PFSK-1 (cell line): ENCODE data around the gene PDCD10.

Source experiments
- FOXP2 ChIP-seq: optimal IDR thresholded peaks from 2 replicates; pipeline ENCODE3; 2011; ENCODE audit warnings: borderline replicate concordance, control low read depth, inconsistent platforms; ENCODE audit not compliant: insufficient read depth; ENCODE audit errors: extremely low read length, extremely low read depth
- POLR2AphosphoS5 ChIP-seq: IDR thresholded peaks from 2 replicates; pipeline ENCODE4 v1.6.1; 2012; ENCODE audit warnings: low read depth, mild to moderate bottlenecking, control low read depth, low read length, moderate library complexity
- SIN3A ChIP-seq: IDR thresholded peaks from 2 replicates; pipeline ENCODE4 v1.6.1; 2012; ENCODE audit warnings: mild to moderate bottlenecking, low read length, moderate library complexity, borderline replicate concordance; ENCODE audit not compliant: insufficient read depth
- TAF1 ChIP-seq: IDR thresholded peaks from 2 replicates; pipeline ENCODE4 v1.6.1; 2012; ENCODE audit warnings: low read length, control low read depth, borderline replicate concordance; ENCODE audit not compliant: insufficient read depth
- TF ChIP-seq, protein P1 (sequence below), 2 experiments: IDR thresholded peaks; 2 replicates each; pipeline versions ENCODE4 v1.6.1 to v1.8.0; 2011 to 2012; ENCODE audit warnings: low read depth in 2 of 2, low read length in 2 of 2, control low read depth in 1 of 2, inconsistent platforms in 1 of 2, mild to moderate bottlenecking in 1 of 2, moderate library complexity in 1 of 2; ENCODE audit not compliant: insufficient read depth in 1 of 2

Gene PDCD10

DNA sequence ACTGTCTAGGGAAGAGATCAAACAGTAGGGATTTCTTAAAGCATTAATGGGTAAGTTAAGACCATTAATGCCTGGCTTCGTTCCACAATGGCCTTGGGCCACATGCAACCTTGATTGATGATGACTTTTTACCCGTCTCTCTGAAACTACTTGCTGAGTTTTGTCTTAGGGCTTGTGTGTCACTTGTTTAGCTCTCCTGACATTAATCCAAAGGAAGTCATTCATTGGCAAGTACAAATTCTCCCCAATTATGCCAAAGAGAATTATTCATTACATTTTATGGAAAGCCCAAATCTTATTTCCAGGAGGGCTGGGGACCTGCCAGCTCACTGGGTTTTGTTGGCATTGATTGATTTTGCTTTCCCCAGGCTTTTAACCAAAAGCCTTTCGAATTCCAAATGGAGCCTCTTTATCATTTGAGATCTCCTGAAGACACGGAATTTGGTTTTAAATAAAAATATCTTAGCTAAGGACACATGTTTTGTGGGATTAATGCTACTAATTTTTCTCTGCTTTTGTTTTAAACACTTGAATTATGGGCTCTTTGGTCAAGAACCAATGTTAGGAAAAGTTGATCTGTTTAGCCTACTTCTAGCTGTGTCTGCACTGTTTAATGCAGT is 41.5 kb upstream of the PDCD10 start:
- TF ChIP-seq POLR2AphosphoS5 = no peak
- TF ChIP-seq TAF1 = no peak
- TF ChIP-seq, protein P1, sequence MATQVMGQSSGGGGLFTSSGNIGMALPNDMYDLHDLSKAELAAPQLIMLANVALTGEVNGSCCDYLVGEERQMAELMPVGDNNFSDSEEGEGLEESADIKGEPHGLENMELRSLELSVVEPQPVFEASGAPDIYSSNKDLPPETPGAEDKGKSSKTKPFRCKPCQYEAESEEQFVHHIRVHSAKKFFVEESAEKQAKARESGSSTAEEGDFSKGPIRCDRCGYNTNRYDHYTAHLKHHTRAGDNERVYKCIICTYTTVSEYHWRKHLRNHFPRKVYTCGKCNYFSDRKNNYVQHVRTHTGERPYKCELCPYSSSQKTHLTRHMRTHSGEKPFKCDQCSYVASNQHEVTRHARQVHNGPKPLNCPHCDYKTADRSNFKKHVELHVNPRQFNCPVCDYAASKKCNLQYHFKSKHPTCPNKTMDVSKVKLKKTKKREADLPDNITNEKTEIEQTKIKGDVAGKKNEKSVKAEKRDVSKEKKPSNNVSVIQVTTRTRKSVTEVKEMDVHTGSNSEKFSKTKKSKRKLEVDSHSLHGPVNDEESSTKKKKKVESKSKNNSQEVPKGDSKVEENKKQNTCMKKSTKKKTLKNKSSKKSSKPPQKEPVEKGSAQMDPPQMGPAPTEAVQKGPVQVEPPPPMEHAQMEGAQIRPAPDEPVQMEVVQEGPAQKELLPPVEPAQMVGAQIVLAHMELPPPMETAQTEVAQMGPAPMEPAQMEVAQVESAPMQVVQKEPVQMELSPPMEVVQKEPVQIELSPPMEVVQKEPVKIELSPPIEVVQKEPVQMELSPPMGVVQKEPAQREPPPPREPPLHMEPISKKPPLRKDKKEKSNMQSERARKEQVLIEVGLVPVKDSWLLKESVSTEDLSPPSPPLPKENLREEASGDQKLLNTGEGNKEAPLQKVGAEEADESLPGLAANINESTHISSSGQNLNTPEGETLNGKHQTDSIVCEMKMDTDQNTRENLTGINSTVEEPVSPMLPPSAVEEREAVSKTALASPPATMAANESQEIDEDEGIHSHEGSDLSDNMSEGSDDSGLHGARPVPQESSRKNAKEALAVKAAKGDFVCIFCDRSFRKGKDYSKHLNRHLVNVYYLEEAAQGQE (IDR thresholded peaks at IDR 0.05; ENCODE audit: insufficient read depth in 1 of 2, low read depth in 2 of 2, low read length in 2 of 2) = no peak
- TF ChIP-seq FOXP2 = no peak
- TF ChIP-seq SIN3A = no peak

DNA sequence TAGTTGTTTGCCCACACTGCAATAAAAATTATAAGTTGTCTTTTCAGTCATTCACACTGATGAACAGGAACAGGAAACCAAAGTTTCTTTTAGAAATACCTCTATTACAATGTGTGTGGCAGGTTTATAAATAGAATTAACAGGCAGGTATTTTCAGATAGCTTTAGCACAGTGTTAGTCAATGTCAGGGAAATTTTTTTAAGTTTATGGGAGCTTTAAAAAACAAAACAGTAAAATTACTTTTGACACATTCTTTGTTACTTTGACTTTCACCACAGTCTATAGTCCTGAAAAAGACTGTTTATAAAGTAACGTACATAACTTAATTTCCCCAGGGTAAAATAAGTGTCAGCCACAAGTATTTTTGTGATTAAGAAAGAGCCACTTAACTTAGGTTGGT is 38.9 kb upstream of the PDCD10 start:
- TF ChIP-seq FOXP2 (no peak), SIN3A (no peak), POLR2AphosphoS5 (no peak), TAF1 (no peak)
- TF ChIP-seq, protein P1 (IDR thresholded peaks at IDR 0.05; ENCODE audit: insufficient read depth in 1 of 2, low read depth in 2 of 2, low read length in 2 of 2) = no peak

DNA sequence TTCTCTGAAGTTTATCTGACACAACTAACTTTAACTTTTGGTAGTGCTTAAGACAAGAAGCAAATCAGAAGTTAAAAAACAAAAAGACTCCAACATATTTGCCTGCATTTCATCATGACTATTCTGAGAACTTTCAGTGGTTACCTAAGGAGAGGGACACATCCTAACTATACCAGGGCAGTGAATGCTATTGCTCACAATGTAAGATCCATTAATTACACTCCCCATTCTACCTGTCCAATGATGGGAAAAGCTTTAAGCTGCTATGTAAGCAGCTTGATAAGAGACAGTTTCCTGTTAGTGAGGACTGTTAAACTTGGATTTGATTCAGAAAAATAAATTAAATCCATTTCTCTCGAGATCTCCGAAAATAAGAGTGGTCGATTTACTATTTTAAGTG is 38.3 kb upstream of the PDCD10 start:
- TF ChIP-seq TAF1 (no peak), SIN3A (no peak), FOXP2 (no peak), POLR2AphosphoS5 (no peak)
- TF ChIP-seq, protein P1 (IDR thresholded peaks at IDR 0.05; ENCODE audit: insufficient read depth in 1 of 2, low read depth in 2 of 2, low read length in 2 of 2) = no peak

DNA sequence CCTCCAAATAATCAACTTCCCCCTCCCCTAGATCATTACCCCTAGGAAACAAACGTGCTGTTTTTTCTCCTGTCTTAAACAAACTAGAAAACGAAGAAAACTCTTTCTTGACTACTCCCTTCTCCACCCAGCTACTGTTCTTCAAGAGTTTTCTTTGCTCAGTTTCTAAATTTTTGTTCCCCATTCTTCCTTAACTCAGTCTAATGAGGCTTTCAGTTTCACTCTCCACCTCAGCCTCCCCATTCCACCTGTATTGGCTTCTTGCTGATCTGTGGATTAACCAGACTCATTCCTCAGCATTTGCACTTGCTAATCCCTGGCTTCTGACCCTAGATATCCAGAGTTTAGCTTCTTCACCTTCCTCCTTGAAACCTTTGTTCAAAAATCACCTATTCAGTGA is 27.6 kb upstream of the PDCD10 start:
- TF ChIP-seq FOXP2 (no peak), SIN3A (no peak), POLR2AphosphoS5 (no peak), TAF1 (no peak)
- TF ChIP-seq, protein P1 (IDR thresholded peaks at IDR 0.05; ENCODE audit: insufficient read depth in 1 of 2, low read depth in 2 of 2, low read length in 2 of 2) = no peak

GRCh38 chr3:167761302-167761701 is 26.6 kb upstream of the PDCD10 start:
- TF ChIP-seq POLR2AphosphoS5 (no peak), FOXP2 (no peak), TAF1 (no peak)
- TF ChIP-seq, protein P1 (IDR thresholded peaks at IDR 0.05; ENCODE audit: insufficient read depth in 1 of 2, low read depth in 2 of 2, low read length in 2 of 2) = no peak
